Measurements from ENCODE around the gene FGD5.

- no peak for TF ChIP-seq CTCF (IDR thresholded peaks at IDR 0.05)
- no peak for TF ChIP-seq POLR2A (IDR thresholded peaks at IDR 0.05)
Measured at GRCh38 chr3:14879211-14879874, 60.6 kb downstream of the FGD5 start.
